ENCODE data around the gene POLN. TPM values are rescaled to one million over a fixed set of nuclear protein-coding genes. Genes with fewer than 3 reads are reported as not detected.

Gene POLN
- total RNA-seq, 4 donors from 2014 or later = 4.7 to 7.3 (median 5.1) TPM

- DNase-seq (ENCODE audit: low spot score) = no peak
- no peak for ATAC-seq (ENCODE audit: low FRiP score)
- no peak for TF ChIP-seq CTCF (IDR thresholded peaks at IDR 0.05)
Measured at GRCh38 chr4:2069986-2070385, 171.9 kb downstream of the POLN start.

GRCh38 chr4:2069161-2069971 lies 172.6 kb downstream of the POLN start:
- no peak for DNase-seq (ENCODE audit: low spot score)
- TF ChIP-seq CTCF (IDR thresholded peaks at IDR 0.05) = no peak
- ATAC-seq (ENCODE audit: low FRiP score) = no peak

- no peak for TF ChIP-seq CTCF (IDR thresholded peaks at IDR 0.05)
- ATAC-seq (ENCODE audit: low FRiP score) (no peak), DNase-seq (ENCODE audit: low spot score) (no peak)
Measured at GRCh38 chr4:2068566-2068965, 173.4 kb downstream of the POLN start.

- TF ChIP-seq CTCF (IDR thresholded peaks at IDR 0.05) = no peak
Measured at GRCh38 chr4:2068198-2068470, 173.8 kb downstream of the POLN start.

GRCh38 chr4:2067446-2068197 lies 174.3 kb downstream of the POLN start:
- ATAC-seq (ENCODE audit: low FRiP score) = no peak
- DNase-seq (ENCODE audit: low spot score) = no peak
- no peak for TF ChIP-seq CTCF (IDR thresholded peaks at IDR 0.05)

More at GRCh38 chr4:2068198-2068470, 173.8 kb downstream of the POLN start:
- DNase-seq (ENCODE audit: low spot score) = no peak
- ATAC-seq (ENCODE audit: low FRiP score) = no peak

- no peak for TF ChIP-seq CTCF (IDR thresholded peaks at IDR 0.05)
- no peak for DNase-seq (ENCODE audit: low spot score)
- ATAC-seq (ENCODE audit: low FRiP score) = no peak
Measured at GRCh38 chr4:2066571-2067445, 175.1 kb downstream of the POLN start.
